Measurements from ENCODE around the gene RBM7. TPM values are rescaled to one million over a fixed set of nuclear protein-coding genes. Genes with fewer than 3 reads are reported as not detected.

RBM7 gene
- total and polyA plus RNA-seq, 2 of the 8 experiments (the other 6 are each of a cell fraction or from before 2014, with no cell fraction given): 18.0 to 45.7 TPM

DNA sequence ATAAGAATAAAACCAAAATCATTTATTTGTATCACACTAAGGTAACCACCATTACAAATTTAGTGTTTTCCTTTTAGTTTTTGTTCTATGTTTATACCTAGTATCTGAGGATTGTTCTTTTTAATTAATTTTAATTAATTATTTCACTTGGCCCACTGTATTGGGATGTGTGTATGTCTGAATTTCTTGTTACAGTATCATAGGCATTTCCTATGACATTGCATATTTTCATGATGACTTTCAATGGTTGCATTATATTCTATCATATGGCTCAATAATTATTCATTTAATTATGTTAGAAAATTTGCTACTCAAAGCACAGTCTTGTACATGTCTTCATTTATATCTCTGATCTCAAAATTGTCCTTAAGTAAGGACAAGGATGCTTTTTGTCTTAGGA lies 41.1 kb upstream of the RBM7 start:
- H3K23ac ChIP-seq (ENCODE audit: insufficient read length): no peak overlapping the region
- no peak overlapping the region for H3K18ac ChIP-seq (ENCODE audit: extremely low read depth, low read length)
- ChIA-PET CTCF (ENCODE audit: partially characterized antibody) (interaction anchor here (0.6 to 1.4 kb wide), 4 partner anchors 13 to 310 kb away, joined by 3 to 5 read pairs (median 4); no protein-coding TSS in a partner anchor), POLR2A (ENCODE audit: partially characterized antibody) (no interaction called here)
- no peak overlapping the region for H2BK5ac ChIP-seq (ENCODE audit: low read depth, low read length)
- TF ChIP-seq KDM5A (IDR thresholded peaks at IDR 0.05; ENCODE audit: low read length): no peak
- no peaks in the 10 kb centered on the region for H3K4me1 ChIP-seq (replicated peaks in 1 of 4; ENCODE audit: control insufficient read depth in 3 of 4, insufficient read depth in 4 of 4, low read length in 3 of 4)
- H2BK15ac ChIP-seq (ENCODE audit: low read length): no peak overlapping the region
- no peak overlapping the region for H3K4ac ChIP-seq (replicated peaks; ENCODE audit: insufficient read length, low read depth, low read length)
- no peaks in the 10 kb centered on the region for H4K20me1 ChIP-seq (replicated peaks in 1 of 2; ENCODE audit: control insufficient read depth in 1 of 2, insufficient read depth in 2 of 2, low read length in 2 of 2)
- no peak overlapping the region for H2AK5ac ChIP-seq (ENCODE audit: low read depth, low read length)
- H2BK120ac ChIP-seq (replicated peaks; ENCODE audit: low read depth, low read length): no peak overlapping the region
- H3K36me3 ChIP-seq (ENCODE audit: control insufficient read depth in 2 of 4, insufficient read depth in 4 of 4, low read length in 3 of 4): no peaks in the 10 kb centered on the region
- H3K14ac ChIP-seq (ENCODE audit: insufficient read length): no peak overlapping the region
- H3K56ac ChIP-seq (replicated peaks; ENCODE audit: insufficient read length, low read depth, low read length): no peak overlapping the region
- H4K91ac ChIP-seq (replicated peaks; ENCODE audit: insufficient read length, low read length): no peak overlapping the region
- no peaks in the 10 kb centered on the region for H3K79me2 ChIP-seq (ENCODE audit: control insufficient read depth in 1 of 2, insufficient read depth in 2 of 2, low read length in 2 of 2)
- no peak overlapping the region for H4K8ac ChIP-seq (ENCODE audit: extremely low read depth, insufficient read depth, low read length)
- no peak for DNase-seq (ENCODE audit: low read depth in 1 of 2, low spot score in 2 of 2)
- no peaks in the 10 kb centered on the region for H3K23me2 ChIP-seq (ENCODE audit: low read depth, low read length)
- H2BK12ac ChIP-seq (ENCODE audit: low read depth, low read length): no peak overlapping the region
- H4K5ac ChIP-seq (ENCODE audit: insufficient read length, low read depth, low read length): no peak overlapping the region
- H3K79me1 ChIP-seq (ENCODE audit: low read depth, low read length): no peaks in the 10 kb centered on the region
- H3K27me3 ChIP-seq (replicated peaks in 1 of 4; ENCODE audit: control insufficient read depth in 3 of 4, extremely low read depth in 1 of 4, insufficient read depth in 3 of 4, low read length in 3 of 4): no peaks in the 10 kb centered on the region
- H3K4me3 ChIP-seq (ENCODE audit: extremely low read depth in 1 of 4, insufficient read depth in 2 of 4, low read depth in 3 of 4, low read length in 4 of 4): no peak overlapping the region
- H3K9ac ChIP-seq (replicated peaks in 1 of 4; ENCODE audit: extremely low read depth in 1 of 4, low read depth in 3 of 4, low read length in 3 of 4): no peak overlapping the region
- no peak overlapping the region for H3K4me2 ChIP-seq (ENCODE audit: insufficient read depth in 1 of 2, low read depth in 2 of 2, low read length in 2 of 2)
- no peaks in the 10 kb centered on the region; a peak in 1 of 4 replicates for H3K9me3 ChIP-seq (ENCODE audit: insufficient read depth in 2 of 2, low read depth in 1 of 2, low read length in 1 of 2)
- no peak overlapping the region for H2BK20ac ChIP-seq (ENCODE audit: low read length)
- FAIRE-seq: no peak
- no peak overlapping the region for H3K27ac ChIP-seq (ENCODE audit: low read depth, low read length)
- H2AFZ ChIP-seq (ENCODE audit: low read length): no peak overlapping the region
